EL (cell line): ENCODE results near the gene B4GALNT1.
"Not testable (repeated sequence)": the region's sequence is repeated elsewhere in the genome, so short reads cannot be mapped to it uniquely, and the experiment has no call there.

ENCODE experiments used
- DNase-seq: peaks from one replicate; pipeline ENCODE4 v3.0.0-alpha.2; 2016

The B4GALNT1 gene

GRCh38 chr12:57606821-57607220, 26.2 kb downstream of the B4GALNT1 start:
- DNase-seq, result no peak

- no peak for DNase-seq
Measured at GRCh38 chr12:57606399-57606798, 26.6 kb downstream of the B4GALNT1 start.

GRCh38 chr12:57605811-57606311, 27.1 kb downstream of the B4GALNT1 start:
- no peak for DNase-seq

DNA sequence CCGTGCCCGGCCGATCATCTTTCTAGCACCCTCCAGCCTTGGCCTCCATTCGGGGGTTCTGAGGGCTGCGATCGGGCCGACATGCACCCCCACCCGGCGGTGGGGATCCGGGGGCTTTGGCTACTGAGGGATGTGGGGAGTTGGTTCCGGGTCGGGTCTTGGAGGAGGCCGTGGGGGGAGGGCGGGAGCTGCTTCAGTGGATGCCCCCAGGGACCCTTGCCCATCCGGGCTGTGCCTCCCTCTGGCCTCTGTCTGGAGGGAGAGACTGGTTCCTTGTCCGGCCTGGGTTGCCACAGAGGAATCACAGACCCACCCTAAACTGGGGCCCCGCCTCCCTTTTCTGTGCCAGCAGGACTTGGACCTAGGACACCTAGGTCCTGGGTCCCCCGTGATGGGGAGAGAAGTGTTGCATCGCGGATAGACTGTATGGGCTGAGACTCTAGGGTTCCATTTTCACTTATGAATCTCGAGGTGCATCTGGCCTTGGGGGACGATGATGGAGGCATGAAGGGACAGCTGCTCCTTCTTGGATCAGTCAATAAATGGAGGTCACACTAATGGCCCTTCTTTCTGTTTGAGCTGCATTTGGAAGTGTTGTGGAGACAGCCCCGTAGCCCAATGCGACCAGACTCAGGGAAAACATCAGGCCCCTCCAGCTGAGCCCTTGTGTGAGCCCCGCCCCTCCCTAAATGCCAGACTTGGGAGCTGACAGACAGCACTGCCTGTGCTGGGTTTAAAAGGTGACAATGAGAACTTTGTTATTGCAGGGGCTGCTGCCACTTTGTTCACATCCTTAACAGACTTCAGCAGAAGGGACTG, 27.8 kb downstream of the B4GALNT1 start:
- DNase-seq, result peak; percentile 32

DNA sequence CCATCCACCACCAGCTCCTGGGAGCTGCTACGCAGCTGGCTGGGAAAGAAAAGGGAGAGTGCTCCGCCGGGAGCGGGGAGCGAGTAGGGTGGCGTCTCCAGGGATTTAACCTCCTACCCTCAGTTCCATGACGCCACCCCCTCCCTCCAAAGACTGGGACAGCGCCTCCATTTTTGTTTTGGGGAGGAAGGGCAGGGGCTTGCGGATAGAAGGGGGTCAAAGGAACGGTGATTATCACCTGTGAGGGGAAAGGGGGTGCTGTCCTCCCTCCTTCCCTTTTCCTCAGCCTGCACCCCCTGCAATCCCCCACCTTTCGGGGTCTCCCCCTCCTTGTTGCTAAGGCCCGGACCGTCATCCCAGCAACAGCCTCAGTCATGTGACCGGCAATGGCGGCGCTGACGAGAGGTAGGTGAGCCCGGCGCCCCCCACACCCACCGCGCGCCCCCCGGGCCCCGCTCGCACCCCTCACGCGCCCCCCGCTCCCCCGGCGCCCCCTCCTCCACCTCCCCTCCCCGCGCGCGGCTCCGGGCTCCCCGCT, 28.5 kb downstream of the B4GALNT1 start, which contains the start of gene DTX3:
TSS of gene DTX3 (plus strand) at position 371 of the 538 bp plus-strand sequence. CDS start 1,694 bp downstream, outside the sequence.
- DNase-seq, result peak; percentile 31

- DNase-seq, result peak; percentile 57
Measured at GRCh38 chr12:57603815-57604453, 29.1 kb downstream of the B4GALNT1 start.

DNA sequence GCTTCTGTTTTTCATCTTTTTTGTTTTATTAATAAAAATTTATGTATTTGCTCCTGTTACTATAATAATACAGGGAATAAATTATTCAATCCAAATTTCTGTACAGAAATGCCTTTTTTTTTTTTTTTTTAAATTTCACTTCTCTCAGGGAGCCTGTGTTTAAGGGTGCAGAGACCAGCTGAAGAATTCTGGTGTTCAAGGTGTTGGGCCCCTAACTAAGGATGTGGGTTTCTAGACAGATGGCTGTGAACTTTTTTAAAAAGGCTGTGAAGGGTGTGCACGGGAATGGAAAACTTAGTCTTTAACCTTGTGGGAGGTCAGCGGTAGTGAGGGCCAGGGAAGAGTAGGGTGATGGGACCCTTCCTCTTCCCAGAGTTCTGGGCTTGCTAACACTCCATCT, 29.7 kb downstream of the B4GALNT1 start:
- no peak for DNase-seq

DNA sequence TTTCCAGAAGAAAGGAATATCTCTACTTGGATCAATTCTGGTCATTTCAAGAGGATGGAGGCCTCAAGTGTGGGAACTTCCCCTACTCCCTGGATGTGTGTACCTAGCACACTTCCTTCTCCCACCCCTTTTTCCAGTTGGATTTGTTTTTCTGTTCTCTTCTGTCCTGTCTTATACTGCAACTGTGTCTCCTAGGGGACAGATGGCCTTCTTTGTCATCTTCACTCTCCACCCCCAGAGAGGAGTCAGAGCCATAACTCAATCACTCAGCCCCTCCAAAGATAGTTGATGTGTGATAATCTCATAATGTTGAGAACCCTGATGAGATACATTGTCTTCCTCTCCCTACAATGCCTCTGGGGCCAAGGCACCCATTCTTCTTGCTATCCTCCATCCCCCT, 30.5 kb downstream of the B4GALNT1 start:
- DNase-seq, result no peak

DNA sequence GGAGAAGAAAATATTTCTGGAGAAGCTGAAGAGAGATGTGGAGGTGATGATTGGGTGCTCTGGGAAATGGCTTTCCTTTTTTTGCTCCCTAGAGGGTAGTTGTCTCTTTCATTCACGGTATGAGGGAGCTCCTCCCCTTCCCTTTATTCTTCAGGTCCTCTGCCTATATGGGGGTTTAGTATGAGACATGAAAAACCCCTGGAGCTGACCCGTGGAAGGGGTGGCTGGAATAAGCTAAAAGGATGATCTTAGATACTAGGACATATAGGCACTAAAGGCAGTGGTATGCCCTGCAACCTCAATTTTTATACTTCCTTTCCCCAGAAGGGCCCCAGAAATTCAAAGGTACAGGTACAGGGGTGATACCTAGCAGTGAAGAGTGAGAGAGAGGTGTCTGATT, 32.6 kb downstream of the B4GALNT1 start:
- DNase-seq, result no peak

GRCh38 chr12:57593187-57593586, 39.8 kb downstream of the B4GALNT1 start:
- DNase-seq, result no peak

GRCh38 chr12:57592551-57593165, 40.3 kb downstream of the B4GALNT1 start:
- DNase-seq, result peak; percentile 58

DNA sequence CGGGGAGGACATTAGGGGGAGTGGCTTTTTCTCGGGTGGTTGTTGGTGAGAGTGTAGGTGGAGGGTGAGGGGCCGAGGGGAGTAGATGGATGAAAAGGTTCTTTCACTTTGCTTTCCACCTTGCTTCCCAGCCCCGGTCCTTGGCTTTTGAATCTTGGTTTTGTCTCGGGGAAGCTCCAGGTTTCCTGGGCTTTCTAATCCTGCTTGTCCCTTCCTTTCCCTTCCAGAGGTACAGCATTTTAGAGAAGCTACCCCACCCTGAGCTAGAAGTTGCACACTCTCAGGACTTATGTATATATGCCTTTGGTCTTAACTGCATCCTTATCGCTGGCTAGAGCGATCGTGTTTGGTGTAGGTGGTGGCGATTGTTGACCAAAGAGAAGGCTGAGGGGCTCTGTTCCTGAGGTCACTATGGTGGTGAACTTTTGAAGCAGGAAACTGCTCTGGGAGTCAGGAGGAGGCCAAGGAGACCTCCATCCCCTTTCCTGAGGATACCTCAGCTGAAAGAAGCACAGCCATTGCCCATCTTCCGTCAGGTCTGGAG, 41.1 kb downstream of the B4GALNT1 start:
- no peak for DNase-seq

- DNase-seq, result peak; percentile 69
Measured at GRCh38 chr12:57590864-57591781, 41.9 kb downstream of the B4GALNT1 start, which contains the start of gene PIP4K2C. Gene PIP4K2C (plus strand): TSS chr12:57591192. CDS start chr12:57591290, 98 bp downstream.

DNA sequence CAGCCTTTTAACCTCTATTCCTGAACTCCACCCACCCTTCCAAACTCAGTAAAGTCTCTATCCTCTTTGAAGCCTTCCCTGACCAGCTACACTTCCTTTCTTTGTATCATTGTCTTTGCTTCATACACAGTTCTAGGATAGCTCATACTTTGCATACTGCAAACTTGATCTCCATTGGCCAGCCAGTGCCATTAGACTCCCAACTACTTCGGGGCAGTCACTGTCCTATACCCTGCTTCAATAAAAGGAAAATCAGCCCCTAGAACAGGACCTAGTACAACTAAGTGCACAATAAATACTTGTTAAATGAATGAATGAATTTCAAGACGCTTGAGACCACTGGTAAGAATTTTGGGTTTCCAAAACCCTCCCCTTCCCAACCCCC, 42.5 kb downstream of the B4GALNT1 start:
- DNase-seq, result no peak

DNA sequence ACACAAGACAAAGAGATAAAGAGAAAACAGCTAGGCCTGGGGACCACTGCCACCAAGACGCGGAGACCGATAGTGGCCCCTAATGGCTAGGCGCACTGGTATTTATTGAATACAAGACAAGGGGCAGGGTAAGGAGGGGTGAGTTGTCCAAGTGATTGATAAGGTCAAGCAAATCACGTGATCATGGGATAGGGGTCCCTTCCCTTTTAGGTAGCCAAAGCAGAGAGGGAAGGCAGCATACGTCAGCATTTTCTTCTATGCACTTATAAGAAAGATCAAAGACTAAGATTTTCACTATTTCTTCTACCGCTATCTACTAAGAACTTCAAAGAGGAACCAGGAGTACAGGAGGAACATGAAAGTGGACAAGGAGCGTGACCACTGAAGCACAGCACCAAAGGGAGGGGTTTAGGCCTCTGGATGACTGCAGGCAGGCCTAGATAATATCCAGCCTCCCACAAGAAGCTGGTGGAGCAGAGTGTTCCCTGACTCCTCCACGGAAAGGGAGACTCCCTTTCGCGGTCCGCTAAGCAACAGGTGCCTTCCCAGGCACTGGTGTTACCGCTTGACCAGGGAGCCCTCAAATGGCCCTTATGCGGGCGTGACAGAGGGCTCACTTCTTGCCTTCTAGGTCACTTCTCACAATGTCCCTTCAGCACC, 43.9 kb downstream of the B4GALNT1 start:
- not testable (repeated sequence) for DNase-seq

DNA sequence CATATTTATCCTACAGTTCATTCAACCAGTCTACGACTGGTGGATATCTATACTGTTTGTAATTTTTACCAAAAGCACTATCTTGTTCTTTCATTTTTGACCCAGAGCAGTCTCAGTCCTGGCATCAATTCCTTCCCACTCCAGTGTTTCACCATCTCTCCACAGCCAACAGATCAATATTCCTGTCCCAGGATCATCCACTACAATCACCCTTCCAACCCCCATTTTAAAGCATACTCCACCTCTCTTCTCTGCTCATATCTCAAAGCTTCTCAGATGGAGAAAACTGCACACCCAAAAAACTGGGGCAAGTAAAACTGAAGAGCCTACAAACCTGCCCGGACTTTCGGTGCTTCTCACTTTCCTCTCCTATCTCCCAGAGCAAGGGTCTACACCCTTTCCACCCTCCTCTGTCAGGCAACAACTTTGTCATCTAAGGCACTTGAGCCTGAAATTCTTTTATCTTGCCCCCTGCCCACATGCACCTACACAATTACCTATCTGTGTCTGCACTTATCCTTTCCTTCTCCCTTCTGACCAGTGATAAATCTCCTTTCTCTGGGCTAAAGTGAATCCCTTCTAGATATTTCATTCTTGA, 46.1 kb downstream of the B4GALNT1 start:
- DNase-seq, result no peak

GRCh38 chr12:57586128-57586527, 46.9 kb downstream of the B4GALNT1 start:
- DNase-seq, result no peak

- DNase-seq, result no peak
Measured at GRCh38 chr12:57585156-57585555, 47.8 kb downstream of the B4GALNT1 start.

DNA sequence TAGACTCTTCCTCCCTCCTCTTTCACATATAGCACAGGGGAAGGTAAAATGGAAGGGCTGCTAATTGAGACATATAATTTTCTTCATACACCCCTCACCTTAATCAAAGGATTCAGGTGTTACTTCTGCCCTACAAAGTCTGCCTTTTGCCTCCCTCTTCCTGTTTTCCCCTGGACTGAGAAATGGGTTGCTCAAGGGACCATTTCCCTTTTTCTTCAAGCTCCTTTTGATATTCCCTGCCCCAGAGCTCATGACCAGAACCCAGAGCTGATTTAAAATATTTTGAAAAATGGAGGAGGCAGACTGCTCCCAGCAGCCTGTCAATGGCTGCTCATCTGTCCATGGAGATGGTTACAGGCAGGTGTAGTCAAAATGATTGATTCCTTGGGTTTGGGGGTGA, 48.3 kb downstream of the B4GALNT1 start:
- DNase-seq, result no peak

DNA sequence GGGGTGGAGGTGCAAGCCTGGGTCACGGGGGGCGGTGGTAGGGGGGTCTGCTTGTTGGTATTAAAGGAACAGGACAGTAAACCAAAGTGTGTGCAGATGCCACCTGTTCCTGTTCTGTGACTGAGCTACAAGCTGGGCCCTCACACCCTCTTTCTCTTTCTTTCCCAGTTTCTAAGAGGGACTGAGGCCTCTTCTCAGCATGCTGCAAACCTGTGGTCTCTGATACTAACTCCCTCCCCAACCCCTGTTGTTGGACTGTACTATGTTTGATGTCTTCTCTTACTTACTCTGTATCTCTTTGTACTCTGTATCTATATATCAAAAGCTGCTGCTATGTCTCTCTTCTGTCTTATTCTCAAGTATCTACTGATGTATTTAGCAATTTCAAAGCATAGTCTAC, 49.0 kb downstream of the B4GALNT1 start:
- no peak for DNase-seq
